Mononuclear cell (primary cell): ENCODE measurements around the gene ADAT3. TPM values are rescaled to one million over a fixed set of nuclear protein-coding genes. Genes with fewer than 3 reads are reported as not detected.
A peak's percentile ranks its signal among the peaks of the same experiment; 100 is the strongest.
"Not testable (repeated sequence)": the region's sequence is repeated elsewhere in the genome, so short reads cannot be mapped to it uniquely, and the experiment has no call there.

Experiments
- H3K27me3 ChIP-seq: 2 replicates; pipeline ENCODE4 v1.6.0; 2011; ENCODE audit warnings: low read length, control low read depth; ENCODE audit not compliant: insufficient read depth
- H3K4me1 ChIP-seq: 2 replicates; pipeline ENCODE4 v1.5.1; 2011; ENCODE audit warnings: mild to moderate bottlenecking, low read length, control low read depth; ENCODE audit not compliant: insufficient read depth
- H3K4me3 ChIP-seq: 2 replicates; pipeline ENCODE4 v1.5.1; 2011; ENCODE audit warnings: mild to moderate bottlenecking, low read length, moderate library complexity
- H3K9me3 ChIP-seq: 2 replicates; pipeline ENCODE4 v1.5.1; 2011; ENCODE audit warnings: low read depth, mild to moderate bottlenecking, control low read depth, low read length
- total RNA-seq: library from RNA; depleted of rRNA; stranded (reverse); fragments of >200 nt; gene quantifications from one replicate; pipeline ENCODE4 v1.2.3, GENCODE V29; 2012

ADAT3 gene
- total RNA-seq, 1 donor, result 2.9 TPM

- Histone ChIP-seq H3K27me3 (no peaks in the 10 kb centered on the region), H3K4me3 (peak overlapping the region; percentile 97), H3K4me1 (peaks cover 36% of the 10 kb centered on the region), H3K9me3 (no peaks in the 10 kb centered on the region)
Measured at GRCh38 chr19:1875646-1876495, 29.3 kb upstream of the ADAT3 start.

GRCh38 chr19:1876496-1877279 lies 28.5 kb upstream of the ADAT3 start:
- not testable (repeated sequence) for H3K9me3 ChIP-seq, H3K27me3 ChIP-seq
- Histone ChIP-seq H3K4me1 (peaks cover 39% of the 10 kb centered on the region), H3K4me3 (peak overlapping the region; percentile 97)

- not testable (repeated sequence) for H3K4me3 ChIP-seq, H3K9me3 ChIP-seq, H3K27me3 ChIP-seq
- peaks cover 44% of the 10 kb centered on the region for H3K4me1 ChIP-seq
Measured at GRCh38 chr19:1877280-1877660, 27.9 kb upstream of the ADAT3 start.

GRCh38 chr19:1878583-1878982 lies 26.6 kb upstream of the ADAT3 start:
- peaks cover 50% of the 10 kb centered on the region for H3K4me1 ChIP-seq
- not testable (repeated sequence) for H3K27me3 ChIP-seq, H3K4me3 ChIP-seq, H3K9me3 ChIP-seq

- not testable (repeated sequence) for H3K4me3 ChIP-seq, H3K27me3 ChIP-seq, H3K9me3 ChIP-seq
- peaks cover 47% of the 10 kb centered on the region for H3K4me1 ChIP-seq
Measured at GRCh38 chr19:1879982-1880381, 25.2 kb upstream of the ADAT3 start.

GRCh38 chr19:1880611-1881392 lies 24.4 kb upstream of the ADAT3 start:
- Histone ChIP-seq H3K27me3 (no peaks in the 10 kb centered on the region), H3K4me3 (no peak overlapping the region), H3K9me3 (no peaks in the 10 kb centered on the region), H3K4me1 (peaks cover 47% of the 10 kb centered on the region)

GRCh38 chr19:1881393-1882088 lies 23.7 kb upstream of the ADAT3 start:
- H3K27me3 ChIP-seq, H3K9me3 ChIP-seq: not testable (repeated sequence)
- Histone ChIP-seq H3K4me1 (peaks cover 46% of the 10 kb centered on the region), H3K4me3 (peak overlapping the region; percentile 15)

GRCh38 chr19:1882089-1882785 lies 23.0 kb upstream of the ADAT3 start:
- peak overlapping the region; percentile 91 for H3K4me3 ChIP-seq
- H3K9me3 ChIP-seq, result no peaks in the 10 kb centered on the region
- H3K4me1 ChIP-seq, result peaks cover 43% of the 10 kb centered on the region
- H3K27me3 ChIP-seq, result no peaks in the 10 kb centered on the region

GRCh38 chr19:1882786-1883692 lies 22.2 kb upstream of the ADAT3 start:
- H3K4me1 ChIP-seq, result peaks cover 43% of the 10 kb centered on the region
- H3K27me3 ChIP-seq, result no peaks in the 10 kb centered on the region
- peak overlapping the region; percentile 91 for H3K4me3 ChIP-seq
- H3K9me3 ChIP-seq, result no peaks in the 10 kb centered on the region

GRCh38 chr19:1883784-1884183 lies 21.4 kb upstream of the ADAT3 start:
- Histone ChIP-seq H3K4me3 (peak overlapping the region; percentile 91), H3K9me3 (no peaks in the 10 kb centered on the region), H3K27me3 (no peaks in the 10 kb centered on the region), H3K4me1 (peaks cover 43% of the 10 kb centered on the region)

GRCh38 chr19:1884291-1884718 lies 20.9 kb upstream of the ADAT3 start:
- no peaks in the 10 kb centered on the region for H3K9me3 ChIP-seq
- peak overlapping the region; percentile 91 for H3K4me3 ChIP-seq
- peaks cover 43% of the 10 kb centered on the region for H3K4me1 ChIP-seq
- H3K27me3 ChIP-seq, result no peaks in the 10 kb centered on the region

- Histone ChIP-seq H3K9me3 (no peaks in the 10 kb centered on the region), H3K4me1 (peaks cover 43% of the 10 kb centered on the region), H3K4me3 (peak overlapping the region; percentile 91), H3K27me3 (no peaks in the 10 kb centered on the region)
Measured at GRCh38 chr19:1884719-1885334, 20.4 kb upstream of the ADAT3 start.
